Uterus (tissue), 2 donors: Measurements from ENCODE around the gene CACNA1C.

ENCODE experiments used
- CTCF ChIP-seq, 4 experiments: fragments of 200-600 bp in 2 of 4; fragments of 450-650 bp in 2 of 4; sonication (generic) in 2 of 4; IDR thresholded peaks; one replicate each; pipeline ENCODE4 v1.5.1; 2016 to 2019; ENCODE audit warnings: antibody characterized with exemption in 4 of 4, mild to moderate bottlenecking in 2 of 4, moderate library complexity in 1 of 4
- POLR2A ChIP-seq, 2 donors: fragments of 450-650 bp; IDR thresholded peaks; one replicate each; pipeline ENCODE4 v1.6.1; 2016; ENCODE audit warnings: antibody characterized with exemption in 2 of 2, mild to moderate bottlenecking in 1 of 2, moderate library complexity in 1 of 2

- TF ChIP-seq CTCF (IDR thresholded peaks at IDR 0.05) (no peak), POLR2A (IDR thresholded peaks at IDR 0.05) (no peak)
Observed at GRCh38 chr12:2258025-2258424, 205.2 kb downstream of the CACNA1C start.
